Cardiac muscle cell (in vitro differentiated cells and primary cell): ENCODE results near the gene FOXK1. TPM values are rescaled to one million over a fixed set of nuclear protein-coding genes. Genes with fewer than 3 reads are reported as not detected.

ENCODE experiments used
- DNase-seq, 2 donors: peaks; one replicate each; pipeline versions ENCODE4 v3.0.0 to v3.0.0-alpha.2; 2010 to 2017; ENCODE audit warnings: low read depth in 1 of 2, low spot score in 1 of 2
- H3K27ac ChIP-seq: fragments of 200-600 bp; sonication (generic); 2 replicates; pipeline ENCODE4 v1.5.1; 2016
- H3K27me3 ChIP-seq: fragments of 200-600 bp; sonication (generic); 2 replicates; pipeline ENCODE4 v1.6.0; 2016; ENCODE audit warnings: control low read depth
- H3K36me3 ChIP-seq: fragments of 200-600 bp; sonication (generic); 2 replicates; pipeline ENCODE4 v1.5.1; 2016; ENCODE audit warnings: control low read depth
- H3K4me1 ChIP-seq: fragments of 200-600 bp; sonication (generic); 2 replicates; pipeline ENCODE4 v1.8.1; 2017; ENCODE audit warnings: low read depth, mild to moderate bottlenecking, mixed run types
- H3K4me3 ChIP-seq: fragments of 200-600 bp; sonication (generic); 2 replicates; pipeline ENCODE4 v1.5.1; 2016; ENCODE audit warnings: mild to moderate bottlenecking
- H3K9me3 ChIP-seq: fragments of 200-600 bp; sonication (generic); 2 replicates; pipeline ENCODE4 v1.5.1; 2017; ENCODE audit warnings: low read depth, mild to moderate bottlenecking, control low read depth
- CTCF ChIP-seq: IDR thresholded peaks from 2 replicates; pipeline ENCODE4 v1.5.1; 2012; ENCODE audit warnings: low read depth, mild to moderate bottlenecking, low read length
- polyA plus RNA-seq: library from polyadenylated mRNA; unstranded; fragments of >200 nt; fragmentation: Nextera tagmentation; extraction: Ambion mirVana; gene quantifications from 2 replicates; pipeline ENCODE4 v1.2.1, GENCODE V29; 2016
- total RNA-seq: library from RNA; depleted of rRNA; stranded (reverse); fragments of >200 nt; gene quantifications from 2 replicates; pipeline ENCODE4 v1.2.3, GENCODE V29; 2016

FOXK1 gene
- total RNA-seq (26.8 and 55.0 TPM in 2 replicates), polyA plus RNA-seq (8.7 and 14.4 TPM in 2 replicates)

GRCh38 chr7:4681886-4682620, at the start of gene FOXK1:
TSS of gene FOXK1 (plus strand) at chr7:4682295. CDS start at chr7:4682309, 14 bp downstream.
- H3K9me3 ChIP-seq, result no peaks in the 10 kb centered on the region
- H3K27me3 ChIP-seq, result peaks cover 6% of the 10 kb centered on the region
- H3K27ac ChIP-seq, result peak within 1 kb of the TSS; percentile 84
- H3K4me3 ChIP-seq, result peak within 1 kb of the TSS; percentile 97
- no peak for TF ChIP-seq CTCF
- DNase-seq, result peak; percentile 86 to 88
- H3K36me3 ChIP-seq, result no peaks in the 10 kb centered on the region
- H3K4me1 ChIP-seq, result no peaks in the 10 kb centered on the region

GRCh38 chr7:4633012-4633411, 49.1 kb upstream of the FOXK1 start:
- peak in 1 of 2 donors; percentile 21 for DNase-seq
- H3K27me3 ChIP-seq, result no peaks in the 10 kb centered on the region
- H3K9me3 ChIP-seq, result no peaks in the 10 kb centered on the region
- H3K27ac ChIP-seq, result no peak overlapping the region
- no peak overlapping the region for H3K4me3 ChIP-seq
- H3K36me3 ChIP-seq, result no peaks in the 10 kb centered on the region
- TF ChIP-seq CTCF, result no peak
- H3K4me1 ChIP-seq, result no peaks in the 10 kb centered on the region

- DNase-seq, result peak in 1 of 2 donors; percentile 48
- H3K9me3 ChIP-seq, result no peaks in the 10 kb centered on the region
Observed at GRCh38 chr7:4634166-4634565, 47.9 kb upstream of the FOXK1 start.

GRCh38 chr7:4638781-4639575, 43.1 kb upstream of the FOXK1 start:
- TF ChIP-seq CTCF, result no peak
- Histone ChIP-seq H3K27ac (no peak overlapping the region), H3K36me3 (no peaks in the 10 kb centered on the region), H3K27me3 (no peaks in the 10 kb centered on the region), H3K9me3 (no peaks in the 10 kb centered on the region), H3K4me1 (no peaks in the 10 kb centered on the region), H3K4me3 (no peak overlapping the region)
- DNase-seq, result no peak

More at GRCh38 chr7:4634166-4634565, 47.9 kb upstream of the FOXK1 start:
- no peak for TF ChIP-seq CTCF
- H3K27ac ChIP-seq, result no peak overlapping the region
- H3K27me3 ChIP-seq, result no peaks in the 10 kb centered on the region
- no peak overlapping the region for H3K4me3 ChIP-seq
- H3K36me3 ChIP-seq, result no peaks in the 10 kb centered on the region
- H3K4me1 ChIP-seq, result no peaks in the 10 kb centered on the region

- H3K27me3 ChIP-seq, result no peaks in the 10 kb centered on the region
- no peak for DNase-seq
- H3K27ac ChIP-seq, result no peak overlapping the region
- H3K4me1 ChIP-seq, result no peaks in the 10 kb centered on the region
- H3K36me3 ChIP-seq, result no peaks in the 10 kb centered on the region
- H3K4me3 ChIP-seq, result peak overlapping the region; percentile 8
- no peaks in the 10 kb centered on the region for H3K9me3 ChIP-seq
- TF ChIP-seq CTCF, result peak; percentile 7
Observed at GRCh38 chr7:4641091-4641666, 40.9 kb upstream of the FOXK1 start.
